ENCODE data around the gene PLET1.

DNA sequence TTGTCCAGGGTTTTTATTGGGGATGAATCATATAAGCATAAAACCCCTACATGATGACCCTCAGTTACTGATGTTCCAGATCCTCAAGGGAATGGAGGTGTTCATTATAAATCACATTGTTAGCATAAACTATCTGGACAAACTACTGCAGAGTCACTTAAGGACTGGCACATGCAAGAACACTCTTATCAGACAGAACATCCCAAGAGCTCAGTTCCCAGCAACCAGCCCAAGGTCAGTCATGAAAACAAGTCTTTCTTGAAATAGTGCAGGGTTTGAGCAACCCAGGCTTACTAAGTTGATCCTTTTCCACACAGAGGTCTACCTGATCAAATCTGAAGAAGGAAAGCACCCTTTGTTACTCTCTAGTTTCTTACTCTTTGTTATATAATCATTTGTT, 48.0 kb downstream of the PLET1 start:
- TF ChIP-seq, protein P1, sequence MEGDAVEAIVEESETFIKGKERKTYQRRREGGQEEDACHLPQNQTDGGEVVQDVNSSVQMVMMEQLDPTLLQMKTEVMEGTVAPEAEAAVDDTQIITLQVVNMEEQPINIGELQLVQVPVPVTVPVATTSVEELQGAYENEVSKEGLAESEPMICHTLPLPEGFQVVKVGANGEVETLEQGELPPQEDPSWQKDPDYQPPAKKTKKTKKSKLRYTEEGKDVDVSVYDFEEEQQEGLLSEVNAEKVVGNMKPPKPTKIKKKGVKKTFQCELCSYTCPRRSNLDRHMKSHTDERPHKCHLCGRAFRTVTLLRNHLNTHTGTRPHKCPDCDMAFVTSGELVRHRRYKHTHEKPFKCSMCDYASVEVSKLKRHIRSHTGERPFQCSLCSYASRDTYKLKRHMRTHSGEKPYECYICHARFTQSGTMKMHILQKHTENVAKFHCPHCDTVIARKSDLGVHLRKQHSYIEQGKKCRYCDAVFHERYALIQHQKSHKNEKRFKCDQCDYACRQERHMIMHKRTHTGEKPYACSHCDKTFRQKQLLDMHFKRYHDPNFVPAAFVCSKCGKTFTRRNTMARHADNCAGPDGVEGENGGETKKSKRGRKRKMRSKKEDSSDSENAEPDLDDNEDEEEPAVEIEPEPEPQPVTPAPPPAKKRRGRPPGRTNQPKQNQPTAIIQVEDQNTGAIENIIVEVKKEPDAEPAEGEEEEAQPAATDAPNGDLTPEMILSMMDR (conservative IDR thresholded peaks at IDR 0.05; ENCODE audit: low read depth, low read length): no peak
- TF ChIP-seq POLR2A (IDR thresholded peaks at IDR 0.05; ENCODE audit: low read depth, low read length): no peak
